DMS114 treated with DMSO at 0.1 percent for 48 hours (cell line): ENCODE results near the gene TEX52.

Experiments
- DNase-seq: peaks from one replicate; lab custom pipeline; 2025; ENCODE audit not compliant: unreplicated experiment; lab: John Stamatoyannopoulos, UW

TEX52 gene

GRCh38 chr12:2800046-2800570 is 56.7 kb downstream of the TEX52 start:
- DNase-seq, result no peak
